Measurements from ENCODE around the gene ASTN2.
"Not testable (repeated sequence)": the region's sequence is repeated elsewhere in the genome, so short reads cannot be mapped to it uniquely, and the experiment has no call there.

ASTN2 gene

GRCh38 chr9:116849721-116850120, 565.1 kb downstream of the ASTN2 start:
- FAIRE-seq (no peak), DNase-seq (ENCODE audit: insufficient read length, low spot score) (no peak)

GRCh38 chr9:116844621-116845020, 570.2 kb downstream of the ASTN2 start:
- no peak for FAIRE-seq
- DNase-seq (ENCODE audit: insufficient read length, low spot score) = no peak

GRCh38 chr9:116843863-116844620, 570.8 kb downstream of the ASTN2 start:
- DNase-seq (ENCODE audit: insufficient read length, low spot score) (no peak), FAIRE-seq (no peak)

GRCh38 chr9:116842658-116843057, 572.2 kb downstream of the ASTN2 start:
- FAIRE-seq = no peak
- no peak for DNase-seq (ENCODE audit: insufficient read length, low spot score)

GRCh38 chr9:116838468-116838867, 576.4 kb downstream of the ASTN2 start:
- not testable (repeated sequence) for FAIRE-seq; DNase-seq (ENCODE audit: insufficient read length, low spot score)

- FAIRE-seq (no peak), DNase-seq (ENCODE audit: insufficient read length, low spot score) (no peak)
Observed at GRCh38 chr9:116837018-116837989, 577.6 kb downstream of the ASTN2 start.

- not testable (repeated sequence) for DNase-seq (ENCODE audit: insufficient read length, low spot score); FAIRE-seq
Observed at GRCh38 chr9:116830321-116830720, 584.5 kb downstream of the ASTN2 start.

- DNase-seq (ENCODE audit: insufficient read length, low spot score) (no peak), FAIRE-seq (no peak)
Observed at GRCh38 chr9:116821633-116822229, 593.1 kb downstream of the ASTN2 start.

GRCh38 chr9:116819116-116819515, 595.7 kb downstream of the ASTN2 start:
- DNase-seq (ENCODE audit: insufficient read length, low spot score) (no peak), FAIRE-seq (no peak)

- FAIRE-seq (no peak), DNase-seq (ENCODE audit: insufficient read length, low spot score) (no peak)
Observed at GRCh38 chr9:116817762-116818161, 597.1 kb downstream of the ASTN2 start.

GRCh38 chr9:116816484-116816883, 598.4 kb downstream of the ASTN2 start:
- FAIRE-seq (no peak), DNase-seq (ENCODE audit: insufficient read length, low spot score) (no peak)

- FAIRE-seq = no peak
- no peak for DNase-seq (ENCODE audit: insufficient read length, low spot score)
Observed at GRCh38 chr9:116815835-116816234, 599.0 kb downstream of the ASTN2 start.

GRCh38 chr9:116813031-116813300, 601.9 kb downstream of the ASTN2 start:
- DNase-seq (ENCODE audit: insufficient read length, low spot score) (no peak), FAIRE-seq (no peak)

- DNase-seq (ENCODE audit: insufficient read length, low spot score) = no peak
- no peak for FAIRE-seq
Observed at GRCh38 chr9:116812231-116813030, 602.4 kb downstream of the ASTN2 start.

GRCh38 chr9:116809656-116810055, 605.2 kb downstream of the ASTN2 start:
- no peak for DNase-seq (ENCODE audit: insufficient read length, low spot score)
- FAIRE-seq = no peak

- DNase-seq (ENCODE audit: insufficient read length, low spot score) (no peak), FAIRE-seq (no peak)
Observed at GRCh38 chr9:116806075-116806474, 608.8 kb downstream of the ASTN2 start.

- no peak for DNase-seq (ENCODE audit: insufficient read length, low spot score)
Observed at GRCh38 chr9:116800885-116801284, 614.0 kb downstream of the ASTN2 start.

GRCh38 chr9:116800074-116800473, 614.8 kb downstream of the ASTN2 start:
- DNase-seq (ENCODE audit: insufficient read length, low spot score) (no peak), FAIRE-seq (no peak)

More at GRCh38 chr9:116800885-116801284, 614.0 kb downstream of the ASTN2 start:
- no peak for FAIRE-seq

- DNase-seq (ENCODE audit: insufficient read length, low spot score) (no peak), FAIRE-seq (no peak)
Observed at GRCh38 chr9:116798521-116798920, 616.3 kb downstream of the ASTN2 start.

GRCh38 chr9:116797276-116797675, 617.6 kb downstream of the ASTN2 start:
- FAIRE-seq = no peak
- DNase-seq (ENCODE audit: insufficient read length, low spot score) = no peak

GRCh38 chr9:116796669-116797068, 618.2 kb downstream of the ASTN2 start:
- FAIRE-seq (no peak), DNase-seq (ENCODE audit: insufficient read length, low spot score) (no peak)

Data from HTR-8/SVneo (cell line).